B cell (primary cell): Measurements from ENCODE around the gene OXNAD1. TPM values are rescaled to one million over a fixed set of nuclear protein-coding genes. Genes with fewer than 3 reads are reported as not detected.

Experiments used
- ATAC-seq: fragments of 200-7000 bp; cut with Tn5 transposase; one replicate; pipeline ENCODE4 v1.10.0; 2021; ENCODE audit warnings: low read depth, mild to moderate bottlenecking, moderate number of reproducible peaks, moderate library complexity
- CTCF ChIA-PET: fragments of 350-600 bp; sonication (Branson Sonifier 250); formaldehyde crosslinking; loops from one replicate; lab custom pipeline; 2021; ENCODE audit warnings: antibody characterized with exemption, inconsistent platforms; lab: Charles Lee
- POLR2A ChIA-PET: fragments of 350-600 bp; sonication (Branson Sonifier 250); formaldehyde crosslinking; loops from one replicate; lab custom pipeline; 2021; ENCODE audit warnings: antibody characterized with exemption; lab: Charles Lee
- DNase-seq: peaks from one replicate; pipeline ENCODE4 v3.0.0; 2013
- H2AFZ ChIP-seq: 2 replicates; pipeline ENCODE4 v1.6.1; 2012; ENCODE audit warnings: mild to moderate bottlenecking, low read depth, low read length; ENCODE audit not compliant: insufficient read depth, poor library complexity, severe bottlenecking
- H3K27ac ChIP-seq, 2 donors: 1 replicate in 1 of 2; 2 replicates in 1 of 2; pipeline ENCODE4 v1.5.1; 2012 to 2013; ENCODE audit warnings: low read length in 2 of 2, mild to moderate bottlenecking in 2 of 2, moderate library complexity in 1 of 2
- H3K27me3 ChIP-seq, 4 experiments: fragments of 200-600 bp in 1 of 4; sonication (generic) in 1 of 4; replicated peaks in 1 of 4; 1 replicate in 2 of 4; 2 replicates in 2 of 4; pipeline versions ENCODE4 v1.6.1 to v1.7.0; 2013 to 2016; ENCODE audit warnings: low read length in 3 of 4, mild to moderate bottlenecking in 2 of 4, mixed read lengths in 1 of 4, moderate library complexity in 1 of 4; ENCODE audit not compliant: insufficient read depth in 4 of 4, control insufficient read depth in 3 of 4; ENCODE audit errors: control extremely low read depth in 1 of 4
- H3K36me3 ChIP-seq, 2 experiments: replicated peaks in 1 of 2; 1 replicate in 1 of 2; 2 replicates in 1 of 2; pipeline versions ENCODE4 v1.6.1 to v1.7.1; 2013; ENCODE audit warnings: low read length in 1 of 2; ENCODE audit not compliant: insufficient read depth in 2 of 2, control insufficient read depth in 1 of 2; ENCODE audit errors: control extremely low read depth in 1 of 2, extremely low read depth in 1 of 2
- H3K4me1 ChIP-seq, 2 donors: fragments of 200-600 bp in 1 of 2; sonication (generic) in 1 of 2; 1 replicate in 1 of 2; 2 replicates in 1 of 2; pipeline versions ENCODE4 v1.5.1 to v1.6.1; 2013 to 2017; ENCODE audit warnings: low read length in 2 of 2; ENCODE audit not compliant: control insufficient read depth in 2 of 2, insufficient read depth in 2 of 2
- H3K4me2 ChIP-seq: replicated peaks from 2 replicates; pipeline ENCODE3; 2012; ENCODE audit warnings: mild to moderate bottlenecking, low read depth, low read length; ENCODE audit not compliant: poor library complexity, severe bottlenecking
- H3K4me3 ChIP-seq, 5 experiments: fragments of 200-600 bp in 1 of 5; sonication (generic) in 1 of 5; 1 replicate in 3 of 5; 2 replicates in 2 of 5; pipeline versions ENCODE4 v1.5.1 to v1.7.0; 2011 to 2016; ENCODE audit warnings: low read length in 4 of 5, mild to moderate bottlenecking in 4 of 5, low read depth in 2 of 5, control low read depth in 1 of 5, moderate library complexity in 1 of 5; ENCODE audit not compliant: insufficient read depth in 1 of 5; ENCODE audit errors: control extremely low read depth in 1 of 5, extremely low read depth in 1 of 5
- H3K79me2 ChIP-seq: fragments of 200-600 bp; sonication (generic); one replicate; pipeline ENCODE4 v1.6.0; 2016; ENCODE audit warnings: low read length; ENCODE audit not compliant: control insufficient read depth, insufficient read depth
- H3K9ac ChIP-seq: fragments of 200-600 bp; sonication (generic); 2 replicates; pipeline ENCODE4 v1.6.1; 2017; ENCODE audit warnings: mild to moderate bottlenecking, low read length, moderate library complexity
- H3K9me3 ChIP-seq, 3 donors: one replicate each; pipeline versions ENCODE4 v1.6.1 to v1.7.1; 2013; ENCODE audit warnings: low read length in 2 of 3; ENCODE audit not compliant: control insufficient read depth in 2 of 3, insufficient read depth in 1 of 3; ENCODE audit errors: control extremely low read depth in 1 of 3
- H4K20me1 ChIP-seq: 2 replicates; pipeline ENCODE4 v1.6.0; 2012; ENCODE audit warnings: mild to moderate bottlenecking, low read length; ENCODE audit not compliant: insufficient read depth, control insufficient read depth, poor library complexity, severe bottlenecking
- H3K27ac Mint-ChIP-seq: one replicate; pipeline ENCODE4 v1.8.0; 2021; ENCODE audit warnings: mixed read lengths
- H3K27me3 Mint-ChIP-seq: one replicate; pipeline ENCODE4 v1.8.0; 2021; ENCODE audit warnings: mixed read lengths
- H3K4me1 Mint-ChIP-seq: one replicate; pipeline ENCODE4 v1.8.0; 2021; ENCODE audit warnings: mixed read lengths
- H3K4me3 Mint-ChIP-seq: one replicate; pipeline ENCODE4 v1.8.0; 2021; ENCODE audit warnings: mixed read lengths
- H3K9me3 Mint-ChIP-seq: one replicate; pipeline ENCODE4 v1.8.0; 2022; ENCODE audit warnings: mixed read lengths; ENCODE audit not compliant: insufficient read depth
- EZH2 ChIP-seq: IDR thresholded peaks from 2 replicates; pipeline ENCODE4 v1.6.1; 2012; ENCODE audit warnings: borderline replicate concordance, low read depth, mild to moderate bottlenecking, moderate library complexity, low read length; ENCODE audit not compliant: insufficient read depth, poor library complexity, severe bottlenecking
- WGBS: methylation state at CpG from one replicate; pipeline ENCODE4 v1.1.5; 2013; ENCODE audit warnings: missing lambda C conversion rate; ENCODE audit not compliant: insufficient coverage; 5-methylcytosine and 5-hydroxymethylcytosine counted together
- intact Hi-C: fragments of 100-400 bp; cut with micrococcal nuclease; formaldehyde crosslinking; loops from one replicate; pipeline ENCODE4 v1.10.0; 2022
- polyA plus RNA-seq: library from polyadenylated mRNA; depleted of rRNA; stranded (reverse); fragments of >200 nt; gene quantifications from 2 replicates; pipeline ENCODE4 v1.2.3, GENCODE V29; 2012
- total RNA-seq, 2 donors: library from RNA; stranded (reverse); fragments of 120-200 nt in 1 of 2; gene quantifications; 1 replicate in 1 of 2; 2 replicates in 1 of 2; pipeline versions ENCODE4 v1.2.3 to v1.2.4, GENCODE V29; 2013 to 2022
- TF ChIP-seq, protein P1 (sequence below): fragments of 200-600 bp; IDR thresholded peaks from one replicate; pipeline ENCODE4 v1.8.0; 2022; ENCODE audit warnings: antibody characterized with exemption, mild to moderate bottlenecking

Gene OXNAD1
- total and polyA plus RNA-seq, 2 donors (not counting 1 experiment from before 2014, with no cell fraction given): 4.0 to 12.3 TPM

DNA sequence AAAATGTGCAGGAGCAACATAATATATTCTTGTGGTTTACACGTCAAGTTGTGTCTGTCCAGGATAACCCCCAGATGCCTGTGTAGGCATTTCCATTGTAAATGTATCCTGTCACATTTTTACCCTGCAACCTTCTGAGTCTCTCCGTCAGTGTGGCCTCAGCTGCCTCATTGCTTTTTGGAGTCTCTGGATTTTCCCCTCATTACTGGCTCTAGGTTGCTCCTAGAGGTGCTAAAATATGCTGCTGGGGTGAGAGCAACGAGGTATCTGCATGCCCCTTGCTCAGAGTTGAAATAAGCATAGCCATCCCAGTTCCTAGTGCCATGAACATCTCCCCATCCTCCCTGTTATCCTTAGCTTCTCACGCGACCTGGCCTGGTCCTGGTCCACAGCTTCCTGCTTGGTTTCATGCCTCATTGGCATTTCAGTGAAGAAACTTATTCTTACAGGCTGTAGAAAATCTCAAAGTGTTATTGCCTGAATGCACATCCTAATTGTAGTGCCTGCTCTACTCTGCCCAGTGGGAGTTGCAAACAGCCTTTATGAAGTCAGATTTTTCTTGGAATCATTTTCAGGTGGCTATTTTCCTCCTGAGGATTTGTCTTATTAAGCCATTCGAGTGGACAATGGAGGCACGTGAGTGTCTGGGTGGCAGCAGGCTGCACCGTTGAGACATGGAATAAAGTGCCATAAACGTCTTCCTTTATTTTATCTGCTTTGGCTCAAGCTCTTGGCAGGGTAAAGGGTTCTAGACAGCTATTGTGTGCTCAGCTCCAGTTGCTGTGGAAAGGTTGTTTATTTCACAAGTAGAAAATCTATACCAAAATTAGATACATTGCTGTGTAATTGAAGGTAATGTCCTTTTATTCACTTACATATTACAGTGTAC lies 33.2 kb downstream of the OXNAD1 start:
- Histone ChIP-seq H3K27ac (no peak overlapping the region), H3K36me3 (peaks cover 0 to 3% of the 10 kb centered on the region in 2 experiments), H3K27me3 (no peaks in the 10 kb centered on the region), H3K4me1 (peaks cover 32 to 47% of the 10 kb centered on the region in 2 donors), H3K4me3 (no peak overlapping the region), H3K79me2 (peaks cover 4% of the 10 kb centered on the region), H3K4me2 (no peak overlapping the region), H3K9ac (no peak overlapping the region), H3K9me3 (peaks cover 0 to 5% (median 2%) of the 10 kb centered on the region in 3 donors), H2AFZ (no peak overlapping the region), H4K20me1 (no peaks in the 10 kb centered on the region)
- ATAC-seq (no peak), DNase-seq (no peak)
- Mint-ChIP-seq H3K4me3 (no peak overlapping the region), H3K4me1 (peaks cover 59% of the 10 kb centered on the region), H3K27ac (no peak overlapping the region), H3K9me3 (no peaks in the 10 kb centered on the region), H3K27me3 (no peaks in the 10 kb centered on the region)
- ChIA-PET POLR2A (no interaction called here), CTCF (interaction anchor here (1.0 to 1.3 kb wide), 2 partner anchors 9 to 239 kb away, joined by 3 to 4 read pairs; no protein-coding TSS in a partner anchor)
- 90% methylated on average over 5 of the region's 9 CpGs for WGBS
- intact Hi-C loops: no loop called here
- TF ChIP-seq EZH2: no peak
- TF ChIP-seq, protein P1, sequence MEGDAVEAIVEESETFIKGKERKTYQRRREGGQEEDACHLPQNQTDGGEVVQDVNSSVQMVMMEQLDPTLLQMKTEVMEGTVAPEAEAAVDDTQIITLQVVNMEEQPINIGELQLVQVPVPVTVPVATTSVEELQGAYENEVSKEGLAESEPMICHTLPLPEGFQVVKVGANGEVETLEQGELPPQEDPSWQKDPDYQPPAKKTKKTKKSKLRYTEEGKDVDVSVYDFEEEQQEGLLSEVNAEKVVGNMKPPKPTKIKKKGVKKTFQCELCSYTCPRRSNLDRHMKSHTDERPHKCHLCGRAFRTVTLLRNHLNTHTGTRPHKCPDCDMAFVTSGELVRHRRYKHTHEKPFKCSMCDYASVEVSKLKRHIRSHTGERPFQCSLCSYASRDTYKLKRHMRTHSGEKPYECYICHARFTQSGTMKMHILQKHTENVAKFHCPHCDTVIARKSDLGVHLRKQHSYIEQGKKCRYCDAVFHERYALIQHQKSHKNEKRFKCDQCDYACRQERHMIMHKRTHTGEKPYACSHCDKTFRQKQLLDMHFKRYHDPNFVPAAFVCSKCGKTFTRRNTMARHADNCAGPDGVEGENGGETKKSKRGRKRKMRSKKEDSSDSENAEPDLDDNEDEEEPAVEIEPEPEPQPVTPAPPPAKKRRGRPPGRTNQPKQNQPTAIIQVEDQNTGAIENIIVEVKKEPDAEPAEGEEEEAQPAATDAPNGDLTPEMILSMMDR: no peak

GRCh38 chr3:16298891-16299290 lies 33.9 kb downstream of the OXNAD1 start:
- H3K79me2 ChIP-seq: no peaks in the 10 kb centered on the region
- no peaks in the 10 kb centered on the region for H3K9me3 ChIP-seq
- Mint-ChIP-seq H3K4me1 (peaks cover 61% of the 10 kb centered on the region), H3K4me3 (no peak overlapping the region), H3K9me3 (no peaks in the 10 kb centered on the region), H3K27ac (no peak overlapping the region), H3K27me3 (no peaks in the 10 kb centered on the region)
- H3K27me3 ChIP-seq: no peaks in the 10 kb centered on the region
- H3K9ac ChIP-seq: no peak overlapping the region
- ATAC-seq (no peak), DNase-seq (no peak)
- H4K20me1 ChIP-seq: no peaks in the 10 kb centered on the region
- CTCF ChIA-PET: interaction anchor here (1.3 kb wide), 1 partner anchor 10 kb away, joined by 4 read pairs; no protein-coding TSS in a partner anchor
- intact Hi-C loops: no loop called here
- no peak overlapping the region for H3K4me2 ChIP-seq
- no peak overlapping the region for H2AFZ ChIP-seq
- no peak overlapping the region for H3K27ac ChIP-seq
- POLR2A ChIA-PET: no interaction called here
- peaks cover 0 to 3% of the 10 kb centered on the region in 2 experiments for H3K36me3 ChIP-seq
- TF ChIP-seq, protein P1: no peak
- no peak for TF ChIP-seq EZH2
- 96% methylated on average over 4 of the region's 6 CpGs for WGBS
- peaks cover 32 to 47% of the 10 kb centered on the region in 2 donors for H3K4me1 ChIP-seq
- H3K4me3 ChIP-seq: no peak overlapping the region
